Central memory CD4-positive, alpha-beta T cell (primary cell): ENCODE data around the gene MED27.
"Not testable (repeated sequence)": the region's sequence is repeated elsewhere in the genome, so short reads cannot be mapped to it uniquely, and the experiment has no call there.

Experiments used
- DNase-seq: peaks from one replicate; pipeline ENCODE4 v3.0.0; 2022

MED27 gene

DNA sequence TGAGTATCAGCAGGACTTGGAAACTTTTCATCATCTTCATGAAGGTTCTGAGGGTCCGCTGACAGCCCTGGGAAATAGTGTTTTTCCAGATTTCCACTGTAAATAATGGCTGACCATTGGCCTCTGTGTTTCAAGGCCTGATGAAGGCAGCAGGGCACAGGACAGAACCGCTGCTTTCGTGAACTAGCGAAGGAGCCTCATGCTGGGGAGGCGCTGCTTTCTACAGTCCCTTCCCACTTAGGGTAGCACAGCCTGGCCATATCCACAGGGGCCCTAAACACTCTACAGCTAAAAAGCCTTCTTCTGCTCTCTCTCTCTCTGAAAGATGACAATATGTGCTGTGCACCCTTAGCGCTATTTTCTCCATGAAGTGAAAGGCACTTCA is 118.2 kb downstream of the MED27 start:
- DNase-seq: no peak

DNA sequence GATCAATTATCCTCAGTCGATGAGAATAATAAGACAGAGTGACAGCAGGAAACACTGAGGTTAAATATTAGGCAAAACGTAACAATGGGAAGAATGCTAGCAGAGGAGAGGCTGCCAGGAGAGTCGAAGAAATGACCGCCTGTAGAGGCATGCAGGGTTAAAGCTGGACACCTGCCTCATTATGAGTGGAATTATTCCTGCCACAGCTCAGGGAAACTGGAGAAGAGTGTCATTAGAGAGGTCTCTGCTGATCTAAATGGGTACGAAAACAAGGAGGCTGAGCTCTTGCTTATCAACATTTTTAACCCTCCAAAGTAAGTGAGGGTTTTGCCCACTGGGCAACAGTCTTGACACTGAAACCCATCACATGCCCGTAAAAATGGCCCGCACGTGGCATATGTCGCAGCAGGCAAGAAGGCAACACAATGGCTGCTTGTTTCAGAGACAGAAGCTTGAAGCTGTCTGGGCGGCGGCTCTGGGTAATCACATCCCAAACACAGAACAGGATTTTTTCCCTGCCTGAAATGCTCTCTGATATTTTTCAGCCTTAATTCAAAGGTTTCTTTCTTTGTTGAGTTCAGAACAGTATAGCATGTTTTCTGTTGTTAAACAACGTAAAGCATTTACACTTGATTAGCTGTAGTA is 118.7 kb downstream of the MED27 start:
- no peak for DNase-seq

DNA sequence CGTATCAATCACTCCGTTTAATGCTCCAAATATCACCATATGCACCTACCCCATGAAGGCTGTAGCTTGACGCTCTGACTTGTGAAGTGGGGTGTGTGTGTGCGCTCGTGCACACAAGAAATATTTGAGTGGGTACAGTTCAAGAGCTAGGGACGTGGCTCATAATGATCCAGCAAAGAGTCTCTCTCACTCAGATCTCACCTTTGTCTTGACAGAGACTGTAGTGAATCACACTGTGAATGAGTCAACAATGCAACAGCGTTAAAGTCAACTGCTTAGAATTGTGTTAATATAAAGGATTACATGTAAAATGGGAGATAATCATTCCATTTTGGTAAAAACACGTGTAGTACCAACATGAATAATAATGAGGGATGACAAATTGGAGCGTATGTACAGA is 119.4 kb downstream of the MED27 start:
- no peak for DNase-seq

DNA sequence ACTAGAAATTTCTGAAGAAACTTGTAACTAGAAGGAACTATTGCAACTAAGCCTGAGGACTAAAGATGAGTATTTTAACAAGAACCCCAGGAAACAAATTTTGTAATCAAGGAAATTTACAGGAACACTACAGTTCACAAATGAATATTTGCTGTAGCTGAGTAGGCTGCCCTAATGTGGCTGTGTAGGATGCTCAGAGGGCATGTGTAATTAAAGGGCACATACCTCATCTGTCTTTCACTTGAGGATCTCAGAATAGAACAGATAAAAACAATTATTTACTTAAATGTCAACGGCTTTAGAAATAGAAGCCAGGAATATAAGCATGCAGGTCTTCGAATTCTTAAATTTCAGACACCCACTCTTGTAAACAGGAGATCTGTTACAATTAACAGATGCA is 119.8 kb downstream of the MED27 start:
- DNase-seq: no peak

DNA sequence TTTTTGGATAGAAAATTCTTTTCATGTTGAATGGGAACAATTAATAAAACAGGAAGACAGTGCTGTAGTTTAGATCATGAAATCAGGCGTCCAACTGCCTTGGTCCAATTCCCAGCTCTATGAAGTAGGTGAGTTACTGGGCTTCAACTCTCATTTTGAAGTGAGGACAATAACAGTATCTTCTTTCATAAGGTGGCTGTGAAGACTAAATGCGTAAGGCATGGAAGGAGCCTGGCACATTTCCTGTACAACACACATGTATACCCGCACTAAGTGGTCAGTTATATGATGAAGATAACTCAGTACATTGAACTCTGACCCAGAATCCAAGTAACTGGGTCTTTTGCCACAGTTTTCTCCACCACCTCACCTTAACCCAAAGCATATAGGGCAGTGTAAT is 120.6 kb downstream of the MED27 start:
- no peak for DNase-seq

DNA sequence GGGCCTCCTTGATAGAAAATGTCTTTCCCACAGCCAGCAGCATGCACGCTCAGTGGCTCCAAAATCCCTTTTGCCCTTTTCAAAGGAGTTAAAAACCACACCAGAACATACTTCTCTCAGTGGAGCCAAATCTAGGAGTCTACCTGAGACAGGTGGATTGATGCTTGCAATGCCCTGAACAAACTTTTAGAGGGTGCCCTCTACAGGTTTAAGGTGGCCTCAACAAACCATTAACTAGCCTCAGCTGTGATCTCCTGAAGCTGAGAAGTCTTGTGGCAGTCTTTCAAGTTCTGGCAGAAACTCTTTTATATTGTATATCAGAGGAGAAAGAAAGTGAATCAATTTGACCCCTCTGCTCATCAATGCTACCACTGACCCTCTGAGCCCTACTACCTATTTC is 125.4 kb downstream of the MED27 start:
- DNase-seq: no peak

DNA sequence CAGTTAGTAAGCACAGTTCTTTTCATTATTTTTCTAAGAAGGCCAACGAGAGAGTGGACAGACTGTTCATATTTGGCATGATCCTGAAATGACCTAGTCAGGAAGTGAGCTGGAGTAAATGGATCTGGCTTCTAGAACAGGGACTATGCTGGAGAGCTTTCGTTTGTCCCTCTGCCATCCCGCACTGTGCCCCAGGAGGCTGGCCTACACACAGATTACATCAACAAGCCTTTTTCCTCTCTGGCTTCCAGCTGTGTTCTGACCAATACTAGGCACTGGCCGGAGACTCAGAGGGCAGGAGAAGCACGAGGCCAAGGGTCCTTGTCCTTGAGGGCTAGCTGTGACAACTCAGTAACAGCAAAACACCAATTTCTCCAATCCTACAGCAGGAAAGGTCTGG is 127.8 kb downstream of the MED27 start:
- no peak for DNase-seq

DNA sequence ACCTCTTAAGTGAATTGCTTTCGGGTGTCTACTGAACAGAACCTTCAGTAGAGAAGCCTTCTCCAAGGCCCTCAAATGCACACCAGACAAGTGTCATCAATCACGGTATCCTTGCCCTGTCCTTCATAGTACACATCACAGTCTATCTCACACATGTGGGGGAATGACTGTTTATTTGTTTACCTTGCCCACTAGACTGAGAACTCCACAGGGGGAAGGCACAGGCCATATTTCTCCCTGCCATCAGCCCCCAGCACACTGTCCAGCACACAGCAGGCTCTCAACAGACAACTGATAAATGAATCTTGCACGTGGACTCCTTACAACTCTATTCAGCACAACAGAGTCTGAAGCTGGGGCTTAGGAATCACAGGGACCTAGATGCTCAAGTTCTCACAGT is 128.5 kb downstream of the MED27 start:
- DNase-seq: no peak

DNA sequence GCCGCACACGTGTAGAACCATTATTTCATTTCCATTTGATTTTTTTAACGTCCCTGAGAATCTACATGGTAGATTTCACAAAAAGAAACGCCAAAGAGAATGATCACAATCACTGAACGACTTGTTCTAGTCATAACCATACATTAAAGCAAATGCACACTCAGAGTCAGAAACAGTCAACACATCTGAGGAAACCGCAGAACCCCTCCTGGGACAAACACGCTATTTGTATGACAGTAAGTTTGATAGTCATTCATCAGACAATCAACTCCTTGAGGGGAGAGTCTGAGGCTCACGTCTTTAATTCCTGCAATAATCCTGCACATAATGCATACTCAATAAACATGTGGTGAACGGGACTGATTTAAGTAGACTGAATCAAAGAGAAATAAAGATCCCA is 129.2 kb downstream of the MED27 start:
- no peak for DNase-seq

DNA sequence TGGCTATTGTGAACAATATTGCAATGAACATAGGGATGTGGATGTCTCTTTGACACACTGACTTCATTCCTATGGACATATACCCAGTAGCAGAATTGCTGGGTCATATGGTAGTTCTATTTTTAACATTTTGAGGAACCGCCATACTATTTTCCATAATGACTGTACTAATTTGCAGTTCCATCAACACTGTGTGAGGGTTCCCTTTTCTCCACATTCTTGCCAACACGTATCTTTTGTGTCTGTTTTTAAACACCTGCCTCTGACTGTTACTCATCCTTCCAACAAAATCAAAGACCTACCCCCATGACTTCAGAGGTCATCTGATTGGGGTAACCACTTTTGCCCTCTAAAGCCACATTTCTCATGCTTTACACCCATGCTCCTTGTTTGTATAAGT is 133.5 kb downstream of the MED27 start:
- DNase-seq: no peak

DNA sequence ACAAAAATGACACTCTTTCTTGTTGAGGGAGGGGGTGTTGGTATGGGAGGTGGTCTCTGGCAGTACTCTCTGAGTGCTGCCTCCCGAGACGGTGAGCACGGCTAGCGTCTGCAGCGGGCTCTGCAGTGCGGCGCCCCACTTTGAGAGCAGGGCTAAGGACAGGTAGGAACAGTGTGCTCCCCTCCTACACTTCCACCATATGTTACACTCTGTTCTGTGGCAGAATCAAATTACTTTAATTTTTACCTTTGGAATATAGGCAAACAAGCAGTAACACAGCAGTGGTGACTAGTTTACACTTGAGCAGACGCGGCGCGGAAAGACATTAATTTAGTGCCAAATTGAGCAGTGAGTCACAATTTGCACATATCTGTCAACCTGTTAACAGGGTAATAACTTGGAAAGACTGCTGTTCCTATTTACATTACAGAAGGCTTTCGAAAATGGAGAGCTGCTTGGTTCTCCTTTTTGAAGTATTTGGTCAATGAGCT is 136.3 kb downstream of the MED27 start:
- DNase-seq: no peak

DNA sequence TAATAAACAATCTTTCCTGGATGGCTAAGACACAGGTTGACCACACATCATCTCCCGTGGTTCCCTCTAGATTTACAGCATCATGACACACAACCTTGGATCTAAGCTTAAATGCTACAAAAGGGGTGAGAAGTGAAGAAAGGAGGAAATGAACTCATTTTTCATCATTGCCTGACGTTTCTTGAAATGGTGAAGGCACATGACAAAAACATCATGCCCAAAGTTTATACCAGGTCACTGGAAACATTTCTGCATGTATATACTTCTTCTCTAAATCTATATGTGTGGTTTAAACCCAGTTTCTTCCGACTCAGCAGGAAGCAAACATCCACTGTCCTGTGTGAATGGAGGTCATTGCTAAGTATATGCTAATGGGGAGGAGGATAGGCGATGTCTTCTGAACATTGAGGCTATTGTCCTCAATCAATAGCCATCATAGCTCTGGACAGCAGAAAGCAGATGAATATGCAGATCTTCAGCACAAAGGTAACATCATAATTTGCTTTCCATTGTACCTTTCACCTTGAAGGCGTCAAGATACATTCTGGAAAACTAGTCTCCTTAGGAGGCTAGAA is 137.4 kb downstream of the MED27 start:
- no peak for DNase-seq

DNA sequence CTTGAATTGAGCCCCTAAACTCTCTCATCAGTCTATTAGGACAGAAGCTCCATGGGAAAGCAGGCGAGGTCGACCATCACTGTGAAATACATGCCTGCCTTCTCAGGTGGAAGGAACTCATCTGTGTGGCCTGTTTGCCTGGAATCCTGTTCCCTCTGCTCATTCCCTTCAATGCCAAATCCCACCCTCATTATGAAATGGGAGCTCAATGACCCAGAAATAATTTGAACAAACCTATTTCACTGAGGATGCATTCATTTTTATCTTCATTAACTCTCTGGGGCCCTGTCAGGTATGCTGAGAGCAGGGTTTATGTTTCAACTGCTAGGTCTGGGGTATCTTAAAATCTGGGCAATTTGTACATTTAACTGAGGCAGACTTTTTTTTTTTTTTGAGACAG is 142.2 kb downstream of the MED27 start:
- DNase-seq: no peak

DNA sequence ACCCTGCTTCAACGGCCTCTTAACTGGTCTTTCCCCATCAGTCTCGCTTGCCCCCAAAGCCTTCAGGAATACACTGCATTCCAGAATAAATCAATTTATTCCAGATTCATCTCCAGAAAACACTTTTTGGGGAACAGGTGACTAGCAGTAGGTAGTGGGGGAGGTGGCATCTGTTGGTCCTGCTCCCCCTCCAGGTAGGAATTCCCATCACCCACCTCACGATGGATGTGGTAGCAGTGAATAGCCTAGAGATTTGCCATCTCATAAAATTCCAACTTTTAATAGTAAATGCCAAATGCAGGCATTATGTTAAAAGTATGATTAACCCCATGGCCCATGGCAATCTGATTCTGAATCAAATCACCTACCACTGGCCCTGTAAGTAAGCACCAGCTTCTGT is 142.7 kb downstream of the MED27 start:
- DNase-seq: no peak

DNA sequence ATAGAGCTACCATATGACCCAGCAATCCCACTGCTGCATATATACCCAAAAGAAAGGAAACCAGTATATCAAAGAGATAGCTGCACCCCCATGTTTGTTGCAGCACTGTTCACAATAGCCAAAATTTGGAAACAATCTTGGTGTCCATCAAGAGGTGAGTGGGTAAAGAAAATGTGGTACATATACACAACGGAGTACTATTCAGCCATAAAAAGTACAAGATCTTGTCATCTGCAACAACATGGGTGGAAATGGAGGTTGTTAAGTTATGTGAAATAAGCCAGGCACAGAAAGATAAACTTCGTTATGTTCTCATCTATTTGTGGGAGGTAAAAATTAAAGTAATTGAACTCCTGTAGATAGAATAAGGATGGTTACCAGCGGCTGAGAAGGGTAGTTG is 145.0 kb downstream of the MED27 start:
- DNase-seq: no peak

DNA sequence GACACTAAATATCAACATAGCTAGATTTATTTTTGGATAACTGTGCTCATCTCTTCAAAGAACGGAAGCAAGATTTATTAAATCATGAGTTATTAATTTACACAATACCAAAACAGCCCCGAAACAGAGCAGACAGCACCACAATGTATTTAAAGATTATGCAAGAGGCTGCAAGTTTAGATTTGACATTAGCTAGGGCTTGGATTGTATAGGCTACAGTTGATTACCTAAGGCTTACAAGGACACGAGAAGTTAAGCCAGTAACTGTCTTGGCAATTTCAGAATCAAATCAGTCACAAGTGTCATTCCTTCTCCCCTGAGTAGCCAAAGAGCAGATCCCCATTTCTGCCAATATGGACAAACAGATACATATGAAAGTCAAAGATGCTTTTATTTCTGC is 152.6 kb downstream of the MED27 start:
- DNase-seq: no peak

DNA sequence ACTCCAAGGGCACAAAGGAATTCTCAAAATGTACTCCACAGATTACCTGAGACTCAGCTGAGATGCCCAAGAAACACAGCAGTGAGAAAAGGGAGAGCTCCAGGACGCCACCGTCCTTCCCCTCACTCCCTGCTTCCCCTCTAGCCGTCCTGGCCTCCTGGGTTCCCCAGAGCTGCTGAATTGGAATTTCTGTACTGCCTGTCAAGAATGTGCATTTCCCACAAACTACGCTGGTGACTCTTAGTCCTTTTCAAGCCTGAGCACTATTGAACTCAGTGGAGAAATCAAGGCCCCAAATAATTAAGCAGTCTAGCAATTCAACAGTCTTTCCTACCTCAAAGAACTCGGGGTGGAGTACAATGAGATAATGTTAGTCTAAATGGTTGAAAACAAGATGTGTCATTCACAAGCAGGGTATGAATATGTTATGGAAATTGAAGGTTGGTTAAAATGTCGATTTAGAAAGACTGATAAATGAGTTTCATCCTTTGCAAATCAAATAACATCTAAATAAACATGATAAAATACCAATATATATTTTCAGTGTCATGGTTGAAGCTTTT is 153.2 kb downstream of the MED27 start:
- no peak for DNase-seq

DNA sequence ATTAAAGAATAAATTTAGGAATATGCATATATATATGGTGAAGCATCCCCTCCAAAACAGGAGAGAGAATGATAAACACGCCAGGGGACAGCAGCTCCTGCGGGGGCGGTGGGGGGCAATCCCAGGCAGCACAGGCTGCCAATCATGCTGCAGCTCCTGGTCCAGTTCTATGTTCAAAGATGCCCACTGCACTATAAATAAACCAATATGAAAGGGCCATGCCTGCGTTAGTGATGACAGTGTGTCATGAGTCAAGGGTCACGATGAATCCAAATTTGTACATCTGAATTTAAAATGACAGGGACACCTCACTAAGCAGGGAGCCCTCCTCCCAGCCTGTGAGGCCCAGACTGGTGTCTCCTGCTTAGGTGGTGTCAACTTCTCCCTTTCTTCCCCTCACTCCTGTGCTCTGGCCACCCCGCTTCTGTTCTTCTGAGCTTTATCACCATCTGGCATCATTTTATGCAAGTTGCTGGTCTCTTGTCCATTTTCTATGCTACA is 153.9 kb downstream of the MED27 start:
- no peak for DNase-seq

DNA sequence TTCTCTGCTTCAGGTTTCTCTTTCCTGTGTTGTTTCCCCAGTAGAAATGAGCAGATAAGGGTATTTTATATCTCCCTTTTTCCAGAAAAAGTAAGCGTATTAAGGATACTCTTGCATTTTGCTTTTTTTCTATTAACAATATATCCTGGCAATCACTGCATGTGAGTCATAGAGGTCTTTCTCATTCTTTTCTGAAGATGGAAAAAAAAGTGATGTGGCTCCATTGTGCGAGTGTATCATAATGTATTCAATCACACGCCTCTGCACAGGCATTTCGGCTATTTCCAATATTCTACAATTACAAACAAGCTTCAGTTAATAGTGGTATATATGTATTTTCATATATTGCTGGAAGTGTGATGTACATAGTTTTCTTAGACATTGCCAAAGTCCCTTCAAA is 155.9 kb downstream of the MED27 start:
- no peak for DNase-seq

DNA sequence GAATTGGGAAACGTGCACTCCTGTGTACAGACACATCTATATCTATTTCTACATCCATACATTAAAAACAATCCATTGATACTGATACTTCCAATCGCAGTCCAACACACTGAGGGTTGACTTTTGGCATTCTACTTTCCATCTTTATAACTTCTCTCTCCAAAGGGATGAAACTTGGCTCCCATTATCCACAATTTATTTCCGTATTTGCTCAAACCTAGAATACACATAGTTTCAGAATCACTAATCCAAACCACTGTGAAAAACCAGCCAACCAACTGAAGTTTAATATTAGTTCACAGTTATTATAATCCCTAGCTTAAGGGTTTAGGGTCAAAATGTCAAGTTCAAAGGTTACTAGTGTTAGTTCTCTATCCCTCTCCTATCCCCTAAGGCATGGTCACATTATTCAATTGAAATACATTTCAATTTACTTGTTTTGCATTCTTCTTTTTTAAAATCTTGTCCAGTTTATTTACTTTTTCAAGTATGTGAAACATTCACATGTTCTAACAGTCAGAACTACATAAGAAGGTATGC is 156.5 kb downstream of the MED27 start:
- no peak for DNase-seq

DNA sequence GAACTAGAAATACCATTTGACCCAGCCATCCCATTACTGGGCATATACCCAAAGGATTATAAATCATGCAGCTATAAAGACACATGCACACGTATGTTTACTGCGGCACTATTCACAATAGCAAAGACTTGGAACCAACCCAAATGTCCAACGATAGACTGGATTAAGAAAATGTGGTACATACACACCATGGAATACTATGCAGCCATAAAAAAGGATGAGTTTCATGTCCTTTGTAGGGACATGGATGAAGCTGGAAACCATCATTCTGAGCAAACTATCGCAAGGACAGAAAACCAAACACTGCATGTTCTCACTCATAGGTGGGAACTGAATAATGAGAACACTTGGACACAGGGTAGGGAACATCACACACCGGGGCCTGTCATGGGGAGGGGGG is 158.0 kb downstream of the MED27 start:
- not testable (repeated sequence) for DNase-seq

DNA sequence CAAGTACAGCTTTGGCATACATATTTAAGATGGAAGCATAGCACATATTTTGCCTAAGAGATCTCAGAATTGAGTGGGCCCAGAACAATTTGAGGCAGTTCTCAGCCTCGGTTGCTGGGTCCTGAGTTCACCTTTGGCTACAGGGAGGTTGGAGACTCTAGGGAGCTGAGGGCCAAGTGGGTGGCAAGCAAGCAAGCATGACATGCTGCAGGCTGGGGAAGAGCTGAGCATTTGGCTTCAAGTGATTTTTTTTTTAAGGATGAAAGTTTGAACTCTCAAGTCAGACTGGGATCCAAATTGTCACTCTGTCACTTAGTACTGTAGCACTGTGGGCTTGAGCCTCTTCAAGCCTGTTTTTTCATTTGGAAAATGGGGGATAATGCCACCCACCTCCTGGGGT is 160.5 kb downstream of the MED27 start:
- no peak for DNase-seq

DNA sequence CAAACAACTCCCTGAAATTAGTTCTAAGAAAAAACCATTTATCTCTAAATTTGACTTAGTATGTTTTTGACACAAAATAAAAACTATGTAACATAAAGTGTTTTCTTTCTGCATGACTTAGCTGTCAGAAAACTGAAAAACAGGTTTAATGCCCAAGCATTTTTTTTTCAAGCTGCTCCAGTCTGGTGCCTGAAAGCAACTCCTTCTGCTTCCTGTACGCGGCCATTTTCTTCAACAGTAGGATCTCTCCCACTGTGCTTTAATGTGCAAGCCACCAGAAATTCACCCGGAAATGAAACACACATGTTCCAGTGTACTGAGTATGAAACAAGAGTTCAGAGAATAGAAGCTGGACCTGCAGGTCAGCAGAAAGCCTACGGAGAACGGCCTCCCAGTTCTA is 161.2 kb downstream of the MED27 start:
- no peak for DNase-seq

DNA sequence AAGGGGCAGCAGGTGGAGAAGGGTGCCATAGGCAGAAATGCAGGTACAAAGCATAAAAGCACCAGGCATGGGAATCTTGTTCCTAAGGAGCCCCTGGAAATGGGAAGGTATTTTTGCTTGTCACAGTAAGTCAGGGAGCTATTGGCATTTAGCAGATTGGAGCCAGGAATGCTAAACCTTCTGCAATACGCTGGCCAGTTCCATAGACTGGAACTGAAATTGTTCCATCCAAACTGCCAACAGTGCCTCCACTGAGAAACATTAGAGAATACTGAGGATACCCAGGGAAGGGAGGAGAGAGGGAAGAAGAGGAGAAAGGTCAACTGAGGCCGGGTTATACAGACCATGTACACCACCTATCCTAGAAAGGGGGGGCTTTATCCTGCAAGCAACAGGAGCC is 162.7 kb downstream of the MED27 start:
- no peak for DNase-seq
